ENCODE results near the gene NPFFR2. TPM values are rescaled to one million over a fixed set of nuclear protein-coding genes. Genes with fewer than 3 reads are reported as not detected.
"Not testable (repeated sequence)": the region's sequence is repeated elsewhere in the genome, so short reads cannot be mapped to it uniquely, and the experiment has no call there.

Gene NPFFR2
- total RNA-seq, 1 donor from 2014 or later, result not detected

DNA sequence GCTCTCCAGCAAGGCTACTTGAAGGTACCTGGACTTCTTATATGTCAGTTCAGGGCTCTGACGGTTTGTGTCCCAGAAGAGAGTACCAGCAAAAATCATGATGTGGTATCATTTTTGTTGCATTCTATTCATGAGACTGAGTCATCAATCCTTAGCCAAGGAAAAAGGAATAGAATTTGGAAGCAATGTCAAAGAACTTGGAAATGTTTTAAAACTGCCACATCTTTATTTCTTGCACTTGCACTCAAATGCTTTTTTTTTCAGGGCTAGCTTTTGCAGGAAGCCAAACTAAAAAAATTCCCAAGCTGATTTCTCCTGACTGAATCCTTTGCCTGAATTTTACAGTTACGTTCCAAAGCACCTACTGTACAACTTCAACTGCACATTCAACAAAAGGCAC lies 112.4 kb downstream of the NPFFR2 start:
- Mint-ChIP-seq H3K27me3 (ENCODE audit: low read depth) (peaks cover 12% of the 10 kb centered on the region), H3K9me3 (peaks cover 16% of the 10 kb centered on the region)

DNA sequence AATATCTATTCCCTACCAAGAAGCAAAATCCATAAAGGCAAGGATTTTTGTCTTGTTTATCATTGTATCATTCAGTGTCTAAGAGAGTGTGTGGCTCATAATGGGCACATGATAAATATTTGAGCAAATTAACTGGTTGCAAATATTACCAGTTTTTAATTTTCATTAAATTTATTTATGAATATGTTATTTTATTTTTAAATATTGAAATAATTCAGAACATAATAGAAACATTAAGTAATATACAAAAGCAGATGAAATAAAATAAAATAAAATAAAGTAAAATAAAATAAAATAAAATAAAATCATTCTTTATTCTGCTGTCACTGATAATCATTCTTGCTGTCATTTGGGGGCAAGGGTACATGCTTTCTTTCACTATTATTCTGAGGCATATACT lies 120.9 kb downstream of the NPFFR2 start:
- H3K36me3 Mint-ChIP-seq, result no peaks in the 10 kb centered on the region
- peaks cover 14% of the 10 kb centered on the region for H3K4me1 Mint-ChIP-seq
- H3K27ac Mint-ChIP-seq, result no peak overlapping the region
- peaks cover 14% of the 10 kb centered on the region for H3K9me3 Mint-ChIP-seq
- peaks cover 2% of the 10 kb centered on the region for H3K27me3 Mint-ChIP-seq (ENCODE audit: low read depth)
- DNase-seq (ENCODE audit: low spot score in 2 of 2, unreplicated experiment in 2 of 2), result no peak
- TF ChIP-seq, protein P1, sequence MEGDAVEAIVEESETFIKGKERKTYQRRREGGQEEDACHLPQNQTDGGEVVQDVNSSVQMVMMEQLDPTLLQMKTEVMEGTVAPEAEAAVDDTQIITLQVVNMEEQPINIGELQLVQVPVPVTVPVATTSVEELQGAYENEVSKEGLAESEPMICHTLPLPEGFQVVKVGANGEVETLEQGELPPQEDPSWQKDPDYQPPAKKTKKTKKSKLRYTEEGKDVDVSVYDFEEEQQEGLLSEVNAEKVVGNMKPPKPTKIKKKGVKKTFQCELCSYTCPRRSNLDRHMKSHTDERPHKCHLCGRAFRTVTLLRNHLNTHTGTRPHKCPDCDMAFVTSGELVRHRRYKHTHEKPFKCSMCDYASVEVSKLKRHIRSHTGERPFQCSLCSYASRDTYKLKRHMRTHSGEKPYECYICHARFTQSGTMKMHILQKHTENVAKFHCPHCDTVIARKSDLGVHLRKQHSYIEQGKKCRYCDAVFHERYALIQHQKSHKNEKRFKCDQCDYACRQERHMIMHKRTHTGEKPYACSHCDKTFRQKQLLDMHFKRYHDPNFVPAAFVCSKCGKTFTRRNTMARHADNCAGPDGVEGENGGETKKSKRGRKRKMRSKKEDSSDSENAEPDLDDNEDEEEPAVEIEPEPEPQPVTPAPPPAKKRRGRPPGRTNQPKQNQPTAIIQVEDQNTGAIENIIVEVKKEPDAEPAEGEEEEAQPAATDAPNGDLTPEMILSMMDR (IDR thresholded peaks at IDR 0.05; ENCODE audit: unreplicated experiment), result no peak
- H3K4me3 Mint-ChIP-seq, result no peak overlapping the region

More for the DNA sequence above, 112.4 kb downstream of the NPFFR2 start:
- no peak overlapping the region for H3K27ac Mint-ChIP-seq
- TF ChIP-seq, protein P1 (IDR thresholded peaks at IDR 0.05; ENCODE audit: unreplicated experiment), result no peak
- H3K4me1 Mint-ChIP-seq, result no peaks in the 10 kb centered on the region
- H3K36me3 Mint-ChIP-seq, result no peaks in the 10 kb centered on the region
- no peak overlapping the region for H3K4me3 Mint-ChIP-seq
- DNase-seq (ENCODE audit: low spot score in 2 of 2, unreplicated experiment in 2 of 2), result no peak

DNA sequence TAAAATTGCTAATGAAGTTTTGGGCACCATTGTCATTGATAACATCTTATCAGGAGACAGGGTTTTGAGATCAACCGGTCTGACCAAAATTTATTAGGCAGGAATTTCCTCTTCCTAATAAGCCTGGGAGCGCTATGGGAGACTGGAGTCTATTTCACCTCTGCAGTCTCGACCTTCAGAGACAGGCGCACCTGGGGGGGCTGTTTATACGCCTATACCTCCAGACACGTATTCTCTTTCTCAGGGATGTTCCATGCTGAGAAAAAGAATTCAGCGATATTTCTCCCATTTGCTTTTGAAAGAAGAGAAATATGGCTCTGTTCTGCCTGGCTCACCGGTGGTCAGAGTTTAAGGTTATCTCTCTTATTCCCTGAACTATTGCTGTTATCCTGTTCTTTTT lies 121.8 kb downstream of the NPFFR2 start:
- peaks cover 14% of the 10 kb centered on the region for H3K9me3 Mint-ChIP-seq
- not testable (repeated sequence) for H3K27ac Mint-ChIP-seq; H3K4me3 Mint-ChIP-seq; H3K27me3 Mint-ChIP-seq (ENCODE audit: low read depth); H3K36me3 Mint-ChIP-seq; DNase-seq (ENCODE audit: low spot score in 2 of 2, unreplicated experiment in 2 of 2)
- H3K4me1 Mint-ChIP-seq, result peaks cover 14% of the 10 kb centered on the region

DNA sequence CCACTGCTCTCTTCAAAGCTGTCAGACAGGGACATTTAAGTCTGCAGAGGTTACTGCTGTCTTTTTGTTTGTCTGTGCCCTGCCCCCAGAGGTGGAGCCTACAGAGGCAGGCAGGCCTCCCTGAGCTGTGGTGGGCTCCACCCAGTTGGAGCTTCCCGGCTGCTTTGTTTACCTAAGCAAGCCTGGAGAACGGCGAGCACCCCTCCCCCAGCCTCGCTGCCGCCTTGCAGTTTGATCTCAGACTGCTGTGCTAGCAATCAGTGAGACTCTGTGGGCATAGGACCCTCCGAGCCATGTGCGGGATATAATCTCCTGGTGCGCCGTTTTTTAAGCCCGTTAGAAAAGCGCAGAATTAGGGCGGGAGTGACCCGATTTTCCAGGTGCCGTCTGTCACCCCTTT lies 137.5 kb downstream of the NPFFR2 start:
- not testable (repeated sequence) for DNase-seq (ENCODE audit: low spot score in 2 of 2, unreplicated experiment in 2 of 2); H3K27ac Mint-ChIP-seq; H3K27me3 Mint-ChIP-seq (ENCODE audit: low read depth); H3K36me3 Mint-ChIP-seq; H3K4me3 Mint-ChIP-seq; H3K4me1 Mint-ChIP-seq
- peaks cover 19% of the 10 kb centered on the region for H3K9me3 Mint-ChIP-seq

DNA sequence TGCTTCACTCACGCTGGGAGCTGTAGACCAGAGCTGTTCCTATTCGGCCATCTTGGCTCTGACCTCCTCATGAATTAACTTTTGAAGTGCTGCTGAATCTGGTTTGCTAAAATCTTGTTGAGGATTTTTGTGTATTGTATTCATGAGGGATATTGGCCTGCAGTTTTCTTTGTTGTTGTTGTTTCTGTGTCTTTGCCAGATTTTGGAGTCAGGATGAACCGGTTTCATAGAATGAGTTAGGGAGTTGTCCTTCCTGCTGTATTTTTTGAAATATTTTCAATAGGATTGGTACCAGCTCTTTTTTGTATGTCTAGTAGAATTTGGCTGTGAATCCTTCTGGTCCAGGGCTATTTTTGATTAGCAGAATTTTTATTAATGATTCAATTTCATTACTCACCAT lies 138.1 kb downstream of the NPFFR2 start:
- TF ChIP-seq, protein P1 (IDR thresholded peaks at IDR 0.05; ENCODE audit: unreplicated experiment), result no peak
- Mint-ChIP-seq H3K36me3 (no peaks in the 10 kb centered on the region), H3K27ac (no peak overlapping the region), H3K27me3 (ENCODE audit: low read depth) (no peaks in the 10 kb centered on the region), H3K4me3 (no peak overlapping the region), H3K4me1 (no peaks in the 10 kb centered on the region), H3K9me3 (peaks cover 21% of the 10 kb centered on the region)
- DNase-seq (ENCODE audit: low spot score in 2 of 2, unreplicated experiment in 2 of 2), result no peak

DNA sequence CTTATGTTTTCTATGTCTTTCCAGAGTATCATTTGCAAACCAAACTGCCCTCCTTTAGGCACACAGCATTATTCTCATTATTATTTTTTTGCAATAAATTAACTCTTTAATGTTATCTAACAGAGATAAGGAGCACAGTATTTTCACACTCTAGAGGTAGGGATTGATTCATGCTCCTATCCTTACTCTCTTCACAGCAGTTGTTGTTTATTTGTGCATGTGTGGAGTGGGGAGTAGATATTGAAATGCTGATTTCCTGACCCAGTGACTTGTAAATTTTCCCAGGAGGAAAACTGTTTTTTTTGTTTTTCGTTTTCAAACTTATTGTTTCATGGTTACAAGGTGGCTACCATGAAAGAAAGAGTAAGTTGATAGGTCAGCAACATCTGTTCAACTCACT lies 140.0 kb downstream of the NPFFR2 start:
- Mint-ChIP-seq H3K9me3 (peaks cover 34% of the 10 kb centered on the region), H3K27me3 (ENCODE audit: low read depth) (no peaks in the 10 kb centered on the region), H3K27ac (no peak overlapping the region), H3K4me1 (no peaks in the 10 kb centered on the region), H3K36me3 (no peaks in the 10 kb centered on the region), H3K4me3 (no peak overlapping the region)
- DNase-seq (ENCODE audit: low spot score in 2 of 2, unreplicated experiment in 2 of 2), result no peak
- TF ChIP-seq, protein P1 (IDR thresholded peaks at IDR 0.05; ENCODE audit: unreplicated experiment), result no peak

DNA sequence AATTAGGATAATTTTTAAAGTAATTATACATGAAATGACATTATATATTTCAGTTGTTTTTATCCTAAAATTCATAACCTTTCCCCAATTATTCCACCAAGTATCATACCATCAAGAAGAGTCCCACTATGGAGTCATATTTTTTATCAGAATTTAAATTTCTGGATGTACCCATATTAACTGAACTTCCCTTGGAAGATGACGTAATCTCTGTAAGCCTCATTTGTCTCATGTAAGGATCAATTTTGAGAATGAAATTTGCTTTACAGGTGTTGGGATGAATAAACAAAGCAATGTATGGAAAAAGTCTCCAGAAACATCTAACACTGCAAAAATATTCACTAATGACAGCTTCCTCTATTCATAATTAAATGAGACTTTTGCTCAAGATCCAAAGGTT lies 147.5 kb downstream of the NPFFR2 start:
- Mint-ChIP-seq H3K4me1 (no peaks in the 10 kb centered on the region), H3K4me3 (no peak overlapping the region), H3K9me3 (peaks cover 22% of the 10 kb centered on the region), H3K36me3 (no peaks in the 10 kb centered on the region), H3K27ac (no peak overlapping the region), H3K27me3 (ENCODE audit: low read depth) (no peaks in the 10 kb centered on the region)
- DNase-seq (ENCODE audit: low spot score in 2 of 2, unreplicated experiment in 2 of 2), result no peak
- TF ChIP-seq, protein P1 (IDR thresholded peaks at IDR 0.05; ENCODE audit: unreplicated experiment), result no peak
